Fibroblast of the aortic adventitia (primary cell): ENCODE data around the gene NME2. TPM values are rescaled to one million over a fixed set of nuclear protein-coding genes. Genes with fewer than 3 reads are reported as not detected.

Experiments used
- DNase-seq: peaks from one replicate; pipeline ENCODE4 v3.0.0-alpha.2; 2010; ENCODE audit warnings: low read depth
- H3K4me3 ChIP-seq: 2 replicates; pipeline ENCODE4 v1.5.1; 2011; ENCODE audit warnings: low read depth, mild to moderate bottlenecking, control low read depth, low read length, moderate library complexity
- total RNA-seq: library from RNA; depleted of rRNA; stranded (reverse); fragments of >200 nt; gene quantifications from 2 replicates; pipeline ENCODE4 v1.2.3, GENCODE V29; 2012; ENCODE audit warnings: low replicate concordance
- TF ChIP-seq, protein P1 (sequence below): IDR thresholded peaks from 2 replicates; pipeline ENCODE4 v1.5.1; 2011; ENCODE audit warnings: mild to moderate bottlenecking, low read length, control low read depth, inconsistent platforms; ENCODE audit not compliant: insufficient read depth

NME2 gene
- total RNA-seq, 1 donor = 622 TPM

DNA sequence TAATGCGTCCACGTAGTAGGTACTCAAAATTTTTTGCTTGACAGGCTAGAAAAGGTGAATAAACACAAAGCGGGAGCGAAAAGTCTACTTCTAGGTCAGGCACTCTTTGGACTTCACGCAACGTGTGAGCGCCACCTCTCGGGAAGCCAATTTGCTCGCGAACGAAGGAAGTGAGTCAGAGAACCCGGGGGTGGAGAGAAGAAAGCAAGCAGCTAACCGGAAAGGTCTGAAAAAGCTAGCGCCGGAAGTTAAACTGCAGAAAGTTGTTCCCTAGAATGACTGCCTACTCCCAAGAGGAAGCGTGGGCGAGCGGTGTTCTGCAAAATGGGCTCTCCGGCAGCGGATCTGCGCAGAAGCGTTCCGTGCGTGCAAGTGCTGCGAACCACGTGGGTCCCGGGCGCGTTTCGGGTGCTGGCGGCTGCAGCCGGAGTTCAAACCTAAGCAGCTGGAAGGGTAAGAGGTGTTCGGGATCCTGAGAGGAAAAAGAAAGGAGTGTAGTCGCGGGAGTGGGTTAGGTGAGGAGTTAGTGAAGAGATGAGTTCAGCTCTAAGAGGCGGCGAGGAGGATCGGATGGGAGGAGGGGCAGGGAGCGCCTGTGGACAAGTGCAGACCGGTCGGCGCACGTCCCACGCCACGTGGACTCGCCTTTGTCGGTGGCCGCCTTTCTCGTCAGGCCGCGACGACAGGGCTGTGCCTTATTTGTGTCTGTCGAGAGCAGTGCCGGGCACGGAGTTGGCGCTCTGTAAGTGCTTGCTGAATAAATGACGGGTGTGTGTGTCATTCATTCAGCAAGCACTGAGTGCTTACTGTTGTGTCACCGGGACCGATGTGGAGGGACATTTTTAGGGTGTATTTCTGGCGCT lies 12.8 kb upstream of the NME2 start, which contains the start of gene NME1:
NME1 (plus strand) TSS at position 350 of the 863 bp plus-strand sequence. CDS start 2,096 bp downstream, outside the sequence.
- peak; percentile 100 for DNase-seq
- TF ChIP-seq, protein P1, sequence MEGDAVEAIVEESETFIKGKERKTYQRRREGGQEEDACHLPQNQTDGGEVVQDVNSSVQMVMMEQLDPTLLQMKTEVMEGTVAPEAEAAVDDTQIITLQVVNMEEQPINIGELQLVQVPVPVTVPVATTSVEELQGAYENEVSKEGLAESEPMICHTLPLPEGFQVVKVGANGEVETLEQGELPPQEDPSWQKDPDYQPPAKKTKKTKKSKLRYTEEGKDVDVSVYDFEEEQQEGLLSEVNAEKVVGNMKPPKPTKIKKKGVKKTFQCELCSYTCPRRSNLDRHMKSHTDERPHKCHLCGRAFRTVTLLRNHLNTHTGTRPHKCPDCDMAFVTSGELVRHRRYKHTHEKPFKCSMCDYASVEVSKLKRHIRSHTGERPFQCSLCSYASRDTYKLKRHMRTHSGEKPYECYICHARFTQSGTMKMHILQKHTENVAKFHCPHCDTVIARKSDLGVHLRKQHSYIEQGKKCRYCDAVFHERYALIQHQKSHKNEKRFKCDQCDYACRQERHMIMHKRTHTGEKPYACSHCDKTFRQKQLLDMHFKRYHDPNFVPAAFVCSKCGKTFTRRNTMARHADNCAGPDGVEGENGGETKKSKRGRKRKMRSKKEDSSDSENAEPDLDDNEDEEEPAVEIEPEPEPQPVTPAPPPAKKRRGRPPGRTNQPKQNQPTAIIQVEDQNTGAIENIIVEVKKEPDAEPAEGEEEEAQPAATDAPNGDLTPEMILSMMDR = peak; percentile 78
- peak within 1 kb of the TSS; percentile 91 for H3K4me3 ChIP-seq

DNA sequence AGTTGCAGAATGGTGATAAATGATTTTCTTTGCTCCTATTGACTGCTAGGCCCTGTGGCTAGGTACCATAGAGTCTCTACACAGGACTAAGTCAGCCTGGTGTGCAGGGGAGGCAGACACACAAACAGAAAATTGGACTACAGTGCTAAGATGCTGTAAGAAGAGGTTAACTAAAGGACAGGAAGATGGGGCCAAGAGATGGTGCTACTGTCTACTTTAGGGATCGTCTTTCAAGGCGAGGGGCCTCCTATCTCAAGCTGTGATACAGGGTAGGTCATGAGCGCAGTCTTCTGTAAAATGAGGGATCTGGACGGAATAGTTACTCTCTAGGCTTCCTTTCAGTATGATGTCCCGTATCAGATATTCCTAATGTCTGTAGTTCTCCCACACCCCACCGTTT lies 12.0 kb upstream of the NME2 start:
- H3K4me3 ChIP-seq = peak overlapping the region; percentile 91
- no peak for DNase-seq
- TF ChIP-seq, protein P1 = no peak

DNA sequence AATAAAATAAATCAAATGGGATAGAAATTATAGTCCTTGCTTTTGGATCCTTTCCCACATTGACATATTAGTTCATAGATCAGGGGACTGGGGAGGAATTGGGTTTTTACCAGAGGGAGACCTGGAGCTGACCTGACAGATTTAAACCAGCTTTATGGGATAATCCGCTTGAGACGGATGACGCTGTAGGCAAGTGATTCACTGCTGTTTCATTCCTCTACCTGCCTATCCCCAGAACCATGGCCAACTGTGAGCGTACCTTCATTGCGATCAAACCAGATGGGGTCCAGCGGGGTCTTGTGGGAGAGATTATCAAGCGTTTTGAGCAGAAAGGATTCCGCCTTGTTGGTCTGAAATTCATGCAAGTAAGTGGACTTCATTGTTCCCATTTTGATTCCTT lies 10.8 kb upstream of the NME2 start:
- H3K4me3 ChIP-seq = no peak overlapping the region
- DNase-seq = no peak
- TF ChIP-seq, protein P1 = no peak

DNA sequence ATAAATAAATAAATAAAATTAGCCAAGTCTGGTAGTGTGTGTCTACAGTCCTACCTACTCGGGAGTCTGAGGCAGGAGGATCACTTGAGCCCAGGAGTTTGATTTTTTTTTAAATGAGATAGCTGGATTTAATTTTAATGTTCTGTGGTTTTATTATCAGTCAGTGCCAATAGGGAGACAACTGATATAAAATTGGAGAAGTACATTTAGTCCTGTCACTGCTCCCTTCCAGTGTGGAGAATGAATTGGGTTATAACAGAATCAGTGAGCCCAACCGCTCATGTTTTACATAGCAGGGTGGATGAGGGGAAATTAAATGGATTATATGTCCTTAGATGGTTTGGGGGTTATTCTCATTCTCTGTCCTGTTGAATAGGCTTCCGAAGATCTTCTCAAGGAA lies 6.6 kb upstream of the NME2 start:
- no peak for DNase-seq

DNA sequence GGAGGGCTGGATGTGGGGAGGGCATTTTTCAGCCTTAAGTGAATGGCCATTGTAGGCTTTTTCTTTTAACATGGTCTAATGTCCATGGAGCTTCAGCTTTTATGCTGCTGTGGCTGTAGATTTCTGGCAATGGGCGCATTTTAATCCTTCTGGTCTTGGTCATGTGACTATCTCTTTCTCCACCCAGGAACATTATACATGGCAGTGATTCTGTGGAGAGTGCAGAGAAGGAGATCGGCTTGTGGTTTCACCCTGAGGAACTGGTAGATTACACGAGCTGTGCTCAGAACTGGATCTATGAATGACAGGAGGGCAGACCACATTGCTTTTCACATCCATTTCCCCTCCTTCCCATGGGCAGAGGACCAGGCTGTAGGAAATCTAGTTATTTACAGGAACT lies 4.7 kb upstream of the NME2 start:
- TF ChIP-seq, protein P1 = no peak
- no peak for DNase-seq
- no peak overlapping the region for H3K4me3 ChIP-seq

More for the DNA sequence above, 6.6 kb upstream of the NME2 start:
- TF ChIP-seq, protein P1 = no peak
- no peak overlapping the region for H3K4me3 ChIP-seq

DNA sequence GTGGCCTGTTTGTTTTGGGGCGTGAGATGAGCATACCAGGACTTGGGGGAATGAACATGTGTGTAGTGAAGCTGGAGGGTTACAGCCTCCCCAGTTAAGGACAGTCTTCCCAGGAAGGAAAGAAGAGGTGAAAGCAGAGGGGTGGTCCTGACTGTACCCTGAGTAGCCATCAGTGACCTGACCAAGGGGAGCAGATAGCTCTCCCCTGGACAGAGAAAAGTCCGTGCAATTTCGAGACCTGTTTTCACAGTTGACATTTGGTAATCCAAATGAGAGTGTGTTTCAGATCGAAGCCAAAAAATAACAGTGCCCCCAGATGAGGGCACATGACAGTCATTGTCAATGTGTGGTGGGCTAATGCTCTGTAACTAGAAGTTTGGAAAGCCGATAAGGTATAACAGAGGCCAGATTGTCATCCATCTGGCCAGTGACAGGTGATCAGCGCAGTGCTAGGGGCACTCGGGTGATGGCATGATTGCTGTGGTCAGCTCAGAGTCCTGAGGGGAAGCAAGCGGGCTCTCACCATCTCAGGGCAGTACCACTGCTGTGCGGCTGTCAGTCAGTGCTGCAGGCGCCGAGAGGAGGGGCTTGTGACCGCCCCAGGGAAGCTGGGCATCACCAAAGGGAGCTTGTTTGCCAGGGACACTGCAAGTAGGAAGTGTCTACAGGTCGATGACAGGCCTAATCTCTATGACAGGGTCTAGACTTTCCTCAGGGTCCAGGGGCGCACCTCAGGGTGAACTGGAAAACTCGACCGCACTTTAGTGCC lies 1.1 kb upstream of the NME2 start:
- H3K4me3 ChIP-seq = no peak overlapping the region
- no peak for DNase-seq
- TF ChIP-seq, protein P1 = no peak
